Trophoblast cell (in vitro differentiated cells and primary cell): ENCODE results near the gene CACNA1C.

Source experiments
- DNase-seq, 2 donors: peaks; one replicate each; pipeline ENCODE4 v3.0.0-alpha.2; 2016
- H2AFZ ChIP-seq: 2 replicates; pipeline ENCODE4 v1.6.1; 2013; ENCODE audit warnings: low read length, moderate library complexity, mild to moderate bottlenecking; ENCODE audit not compliant: insufficient read depth, poor library complexity
- H2AK5ac ChIP-seq: 2 replicates; pipeline ENCODE4 v1.6.1; 2013; ENCODE audit warnings: mild to moderate bottlenecking, low read length
- H2BK120ac ChIP-seq: 2 replicates; pipeline ENCODE4 v1.6.1; 2013; ENCODE audit warnings: low read length, mild to moderate bottlenecking, moderate library complexity; ENCODE audit not compliant: insufficient read depth, poor library complexity
- H2BK12ac ChIP-seq: 2 replicates; pipeline ENCODE4 v1.6.1; 2013; ENCODE audit warnings: mild to moderate bottlenecking, low read length, moderate library complexity
- H2BK5ac ChIP-seq: 2 replicates; pipeline ENCODE4 v1.6.1; 2013; ENCODE audit warnings: low read length, low read depth, moderate library complexity, mild to moderate bottlenecking; ENCODE audit not compliant: poor library complexity
- H3K14ac ChIP-seq: 2 replicates; pipeline ENCODE4 v1.6.1; 2013; ENCODE audit warnings: mild to moderate bottlenecking, low read length
- H3K18ac ChIP-seq: 2 replicates; pipeline ENCODE4 v1.6.1; 2013; ENCODE audit warnings: mild to moderate bottlenecking, low read length
- H3K23ac ChIP-seq: 2 replicates; pipeline ENCODE4 v1.6.1; 2013; ENCODE audit warnings: low read length
- H3K27ac ChIP-seq: 2 replicates; pipeline ENCODE4 v1.5.1; 2013; ENCODE audit warnings: low read depth, mild to moderate bottlenecking, inconsistent platforms, low read length, moderate library complexity
- H3K27me3 ChIP-seq: 2 replicates; pipeline ENCODE4 v1.6.1; 2013; ENCODE audit warnings: inconsistent platforms, mild to moderate bottlenecking, low read length, moderate library complexity; ENCODE audit not compliant: insufficient read depth
- H3K36me3 ChIP-seq, 2 experiments: 1 replicate in 1 of 2; 2 replicates in 1 of 2; pipeline ENCODE4 v1.6.1; 2013; ENCODE audit warnings: low read length in 2 of 2, mild to moderate bottlenecking in 2 of 2, moderate library complexity in 1 of 2; ENCODE audit not compliant: insufficient read depth in 2 of 2, control insufficient read depth in 1 of 2
- H3K4ac ChIP-seq: 2 replicates; pipeline ENCODE4 v1.6.1; 2013; ENCODE audit warnings: low read depth, mild to moderate bottlenecking, low read length, moderate library complexity
- H3K4me1 ChIP-seq, 2 experiments: 1 replicate in 1 of 2; 2 replicates in 1 of 2; pipeline ENCODE4 v1.6.1; 2013; ENCODE audit warnings: low read length in 2 of 2, mild to moderate bottlenecking in 2 of 2, moderate library complexity in 1 of 2; ENCODE audit not compliant: insufficient read depth in 2 of 2, control insufficient read depth in 1 of 2
- H3K4me2 ChIP-seq: 2 replicates; pipeline ENCODE4 v1.6.1; 2013; ENCODE audit warnings: inconsistent platforms, mild to moderate bottlenecking, low read length, moderate library complexity
- H3K4me3 ChIP-seq: 2 replicates; pipeline ENCODE4 v1.5.1; 2013; ENCODE audit warnings: mild to moderate bottlenecking, low read depth, low read length, inconsistent platforms
- H3K79me1 ChIP-seq: one replicate; pipeline ENCODE4 v1.6.1; 2013; ENCODE audit warnings: low read length
- H3K79me2 ChIP-seq: 2 replicates; pipeline ENCODE4 v1.6.1; 2013; ENCODE audit warnings: low read length, mild to moderate bottlenecking; ENCODE audit not compliant: control insufficient read depth, insufficient read depth, poor library complexity
- H3K9ac ChIP-seq: 2 replicates; pipeline ENCODE4 v1.6.1; 2013; ENCODE audit warnings: mild to moderate bottlenecking, low read length
- H3K9me3 ChIP-seq: 2 replicates; pipeline ENCODE4 v1.6.1; 2013; ENCODE audit warnings: low read depth, mild to moderate bottlenecking, control low read depth, inconsistent platforms, low read length; ENCODE audit not compliant: insufficient read depth
- H4K12ac ChIP-seq: 2 replicates; pipeline ENCODE4 v1.6.1; 2013; ENCODE audit warnings: low read depth, mild to moderate bottlenecking, low read length, moderate library complexity
- H4K8ac ChIP-seq: 2 replicates; pipeline ENCODE4 v1.6.1; 2013; ENCODE audit warnings: low read depth, mild to moderate bottlenecking, low read length, moderate library complexity
- H4K91ac ChIP-seq: one replicate; pipeline ENCODE4 v1.6.1; 2013; ENCODE audit warnings: low read depth, mild to moderate bottlenecking, low read length, moderate library complexity
- whole genome bisulfite sequencing: extraction: QIAGEN DNeasy Blood & Tissue Kit; methylation state at CpG from one replicate; pipeline ENCODE4 v1.1.7; 2013; ENCODE audit warnings: missing lambda C conversion rate; ENCODE audit not compliant: insufficient read length, insufficient coverage; ENCODE audit errors: extremely low coverage; 5-methylcytosine and 5-hydroxymethylcytosine counted together

Gene CACNA1C

DNA sequence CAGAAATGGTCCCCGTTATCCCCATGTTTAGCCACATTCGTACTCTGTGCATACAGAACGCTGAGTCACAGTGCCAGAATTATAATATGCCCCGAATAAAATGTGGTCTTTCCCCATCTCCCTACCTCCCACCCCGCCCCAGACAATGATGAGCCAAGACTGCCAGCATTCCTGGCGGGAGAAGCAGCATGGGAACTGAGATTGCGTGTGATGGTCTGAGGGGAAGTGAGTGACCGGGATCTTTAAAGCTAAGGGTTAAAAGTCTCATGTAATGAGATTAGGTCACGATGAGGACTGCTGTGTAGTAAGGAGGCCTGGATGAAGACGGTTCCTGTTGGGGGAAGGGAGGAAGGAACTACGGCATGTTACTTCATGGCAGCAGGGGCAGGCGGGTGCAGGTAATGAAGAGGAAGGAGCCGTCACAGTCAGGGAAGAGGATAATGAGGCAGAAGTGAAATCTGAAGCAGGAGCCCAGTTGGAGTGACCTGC is 498.7 kb downstream of the CACNA1C start:
- no peak overlapping the region for H3K9ac ChIP-seq
- no peak overlapping the region for H2AFZ ChIP-seq
- DNase-seq: no peak
- H4K12ac ChIP-seq: no peak overlapping the region
- no peaks in the 10 kb centered on the region for H3K27me3 ChIP-seq
- H2AK5ac ChIP-seq: no peak overlapping the region
- no peak overlapping the region for H3K23ac ChIP-seq
- no peak overlapping the region for H4K91ac ChIP-seq
- H3K4me2 ChIP-seq: no peak overlapping the region
- H2BK120ac ChIP-seq: no peak overlapping the region
- no peaks in the 10 kb centered on the region for H3K4me1 ChIP-seq
- peaks cover 3% of the 10 kb centered on the region for H3K9me3 ChIP-seq
- WGBS: no CpG with 5 or more reads among the region's 13 CpGs
- no peak overlapping the region for H2BK5ac ChIP-seq
- H2BK12ac ChIP-seq: no peak overlapping the region
- H3K79me1 ChIP-seq: no peaks in the 10 kb centered on the region
- H3K36me3 ChIP-seq: peaks cover 10% of the 10 kb centered on the region in 2 experiments
- H3K4ac ChIP-seq: no peak overlapping the region
- no peak overlapping the region for H4K8ac ChIP-seq
- H3K79me2 ChIP-seq: no peaks in the 10 kb centered on the region
- no peak overlapping the region for H3K27ac ChIP-seq
- no peak overlapping the region for H3K18ac ChIP-seq
- H3K4me3 ChIP-seq: no peak overlapping the region
- H3K14ac ChIP-seq: no peak overlapping the region

DNA sequence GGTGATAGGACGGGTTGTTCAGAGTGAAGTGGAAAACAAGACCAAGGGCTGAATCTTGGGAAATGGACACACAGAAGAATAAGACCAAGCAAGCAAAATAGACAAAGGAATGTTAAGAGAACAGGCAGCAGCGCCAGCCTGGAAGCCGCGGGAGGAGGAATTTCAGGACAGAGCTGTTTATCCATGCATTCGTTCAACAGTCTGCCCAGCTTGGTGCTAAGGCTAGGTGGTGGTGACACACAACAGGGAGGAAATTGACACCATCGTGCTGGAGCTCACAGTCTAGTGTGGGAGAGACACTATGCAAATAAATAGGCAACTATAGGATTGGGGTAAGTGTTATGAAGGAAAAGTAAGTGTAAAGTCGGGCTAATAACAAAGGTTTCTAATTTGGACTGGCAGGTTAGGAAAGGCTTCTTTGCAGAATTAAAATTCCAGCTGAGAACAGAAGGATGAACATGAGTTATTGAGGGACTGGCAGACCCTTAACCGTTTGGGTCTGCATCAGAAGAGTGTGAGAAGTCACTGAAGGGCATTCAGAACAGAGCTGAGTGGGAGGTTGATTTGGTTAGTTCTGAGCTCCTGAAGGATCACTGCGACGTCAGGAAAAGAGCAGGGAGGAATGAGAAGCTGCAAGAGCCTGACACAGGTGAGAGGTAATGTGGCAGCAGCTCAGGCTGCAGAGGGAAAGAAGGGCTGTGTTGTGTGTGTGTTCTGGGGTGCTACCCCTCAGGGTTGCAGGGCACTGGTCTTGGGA is 499.4 kb downstream of the CACNA1C start:
- H3K18ac ChIP-seq: no peak overlapping the region
- H3K9ac ChIP-seq: no peak overlapping the region
- H3K23ac ChIP-seq: no peak overlapping the region
- H3K27ac ChIP-seq: no peak overlapping the region
- no peak overlapping the region for H3K4me3 ChIP-seq
- H3K79me2 ChIP-seq: no peaks in the 10 kb centered on the region
- no peak overlapping the region for H3K4me2 ChIP-seq
- H4K12ac ChIP-seq: no peak overlapping the region
- peaks cover 3% of the 10 kb centered on the region for H3K9me3 ChIP-seq
- no peak overlapping the region for H2BK5ac ChIP-seq
- H3K4me1 ChIP-seq: no peaks in the 10 kb centered on the region
- no peak overlapping the region for H3K4ac ChIP-seq
- H4K8ac ChIP-seq: no peak overlapping the region
- H3K79me1 ChIP-seq: no peaks in the 10 kb centered on the region
- H3K14ac ChIP-seq: no peak overlapping the region
- 100% methylated on average over 1 of the region's 10 CpGs for WGBS
- H2BK120ac ChIP-seq: no peak overlapping the region
- H4K91ac ChIP-seq: no peak overlapping the region
- H2AK5ac ChIP-seq: no peak overlapping the region
- peaks cover 10% of the 10 kb centered on the region in 2 experiments for H3K36me3 ChIP-seq
- H2BK12ac ChIP-seq: no peak overlapping the region
- no peak overlapping the region for H2AFZ ChIP-seq
- H3K27me3 ChIP-seq: no peaks in the 10 kb centered on the region
- no peak for DNase-seq

DNA sequence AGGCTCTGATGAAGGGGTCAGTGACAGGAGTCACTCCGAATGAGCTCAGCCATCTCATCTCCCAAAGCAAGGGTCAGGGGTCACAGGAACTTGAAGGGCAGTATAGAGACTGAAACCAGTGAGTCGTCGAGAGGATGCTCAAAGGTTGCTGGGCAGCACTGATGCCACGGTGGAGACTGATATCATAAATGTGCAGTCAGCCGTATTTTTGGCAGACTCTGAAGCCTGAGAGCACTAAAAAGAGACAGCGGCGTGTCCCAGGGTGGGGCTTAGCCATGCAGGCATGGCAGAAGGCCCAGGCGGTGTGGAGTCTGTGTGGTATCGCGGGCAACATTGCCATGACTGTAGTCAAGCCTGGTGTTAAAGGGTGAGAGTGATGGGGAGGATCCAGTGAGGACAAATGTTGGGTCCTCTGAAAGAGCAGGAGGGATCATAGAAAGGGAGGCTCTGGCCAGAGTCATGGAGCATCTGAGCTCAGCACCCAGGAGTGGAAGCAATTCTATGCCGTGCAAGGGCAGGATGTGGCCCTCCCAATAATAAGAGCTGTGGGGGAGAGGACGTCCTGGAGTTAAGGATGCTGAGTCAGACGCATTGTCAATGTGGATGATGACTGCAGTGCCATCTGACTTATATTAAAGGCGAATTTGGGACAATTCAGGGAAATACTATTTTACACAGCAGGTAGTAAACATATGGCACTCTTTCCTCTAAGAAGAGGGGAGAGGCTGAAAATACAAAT is 500.8 kb downstream of the CACNA1C start:
- no peak overlapping the region for H3K4ac ChIP-seq
- H4K8ac ChIP-seq: no peak overlapping the region
- no peak overlapping the region for H4K12ac ChIP-seq
- H3K9me3 ChIP-seq: peaks cover 3% of the 10 kb centered on the region
- H2BK120ac ChIP-seq: no peak overlapping the region
- peaks cover 10 to 16% of the 10 kb centered on the region in 2 experiments for H3K36me3 ChIP-seq
- H3K79me1 ChIP-seq: no peaks in the 10 kb centered on the region
- H3K27me3 ChIP-seq: no peaks in the 10 kb centered on the region
- H3K9ac ChIP-seq: no peak overlapping the region
- H3K4me1 ChIP-seq: no peaks in the 10 kb centered on the region
- no peak overlapping the region for H3K18ac ChIP-seq
- H3K4me2 ChIP-seq: no peak overlapping the region
- no CpG with 5 or more reads among the region's 14 CpGs for WGBS
- no peak overlapping the region for H2AFZ ChIP-seq
- no peak overlapping the region for H4K91ac ChIP-seq
- no peak for DNase-seq
- H3K14ac ChIP-seq: no peak overlapping the region
- no peak overlapping the region for H2AK5ac ChIP-seq
- no peaks in the 10 kb centered on the region for H3K79me2 ChIP-seq
- H2BK5ac ChIP-seq: no peak overlapping the region
- no peak overlapping the region for H3K23ac ChIP-seq
- H3K27ac ChIP-seq: no peak overlapping the region
- no peak overlapping the region for H2BK12ac ChIP-seq
- no peak overlapping the region for H3K4me3 ChIP-seq

DNA sequence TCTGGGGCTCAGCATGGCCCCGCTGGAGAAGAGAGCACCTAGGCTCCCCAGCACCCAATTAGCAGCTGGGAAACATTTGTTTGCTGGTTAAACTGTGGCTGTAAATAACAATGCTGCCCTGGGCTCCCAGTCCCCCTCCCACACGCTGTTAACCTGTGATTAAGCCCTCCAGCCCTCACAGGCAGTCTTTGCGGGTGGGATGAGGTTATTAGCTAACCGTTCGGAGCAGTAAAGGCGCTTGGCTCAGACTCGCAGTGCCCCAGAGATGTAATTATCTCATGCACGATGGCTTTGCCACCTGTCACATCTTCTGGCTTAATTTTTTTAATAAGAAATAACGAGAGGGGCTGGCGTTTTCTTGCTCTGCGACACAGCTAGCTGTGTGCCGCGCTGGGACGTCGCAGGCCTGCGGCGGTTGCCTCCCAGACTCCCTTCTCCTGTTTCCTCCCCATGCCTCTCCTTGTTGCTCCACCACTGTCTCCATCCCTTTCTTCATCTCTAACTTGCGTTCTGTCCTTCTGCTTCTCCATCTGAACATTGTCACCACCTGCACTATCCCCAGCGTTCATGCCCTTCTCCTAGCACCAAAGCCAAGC is 502.8 kb downstream of the CACNA1C start:
- Histone ChIP-seq H3K18ac (no peak overlapping the region), H3K4me3 (no peak overlapping the region)

More for the DNA sequence above, 502.8 kb downstream of the CACNA1C start:
- no peak overlapping the region for H3K14ac ChIP-seq
- no peak overlapping the region for H3K23ac ChIP-seq
- H2BK5ac ChIP-seq: no peak overlapping the region
- H3K9me3 ChIP-seq: peaks cover 3% of the 10 kb centered on the region
- H3K4me1 ChIP-seq: no peaks in the 10 kb centered on the region
- H3K79me1 ChIP-seq: no peaks in the 10 kb centered on the region
- peaks cover 11 to 16% of the 10 kb centered on the region in 2 experiments for H3K36me3 ChIP-seq
- no peak overlapping the region for H2BK120ac ChIP-seq
- no peaks in the 10 kb centered on the region for H3K27me3 ChIP-seq
- H2AFZ ChIP-seq: no peak overlapping the region
- no peak overlapping the region for H4K91ac ChIP-seq
- H3K27ac ChIP-seq: no peak overlapping the region
- H3K79me2 ChIP-seq: no peaks in the 10 kb centered on the region
- no peak for DNase-seq
- no peak overlapping the region for H4K8ac ChIP-seq
- no peak overlapping the region for H3K4me2 ChIP-seq
- H2BK12ac ChIP-seq: no peak overlapping the region
- no peak overlapping the region for H2AK5ac ChIP-seq
- no peak overlapping the region for H3K4ac ChIP-seq
- H3K9ac ChIP-seq: no peak overlapping the region
- H4K12ac ChIP-seq: no peak overlapping the region
- WGBS: no CpG with 5 or more reads among the region's 19 CpGs
